ENCODE measurements around the gene MZF1.
"Not testable (repeated sequence)": the region's sequence is repeated elsewhere in the genome, so short reads cannot be mapped to it uniquely, and the experiment has no call there.

MZF1 gene

GRCh38 chr19:58543826-58544590 lies 29.1 kb downstream of the MZF1 start, which contains the start of gene TRIM28:
Gene TRIM28, plus strand, starts transcription at chr19:58544064. Its CDS starts 694 bp downstream, at chr19:58544758.
- FAIRE-seq, result no peak
- DNase-seq (ENCODE audit: low spot score), result peak; percentile 97

- not testable (repeated sequence) for FAIRE-seq; DNase-seq (ENCODE audit: low spot score)
These were observed 30.3 kb downstream of the MZF1 start for GRCh38 chr19:58542641-58543372.

- DNase-seq (ENCODE audit: low spot score); FAIRE-seq: not testable (repeated sequence)
These were observed 34.0 kb downstream of the MZF1 start for GRCh38 chr19:58539169-58539559.

GRCh38 chr19:58538257-58539168 lies 34.6 kb downstream of the MZF1 start:
- no peak for FAIRE-seq
- DNase-seq (ENCODE audit: low spot score), result no peak

GRCh38 chr19:58536852-58537798 lies 36.0 kb downstream of the MZF1 start:
- DNase-seq (ENCODE audit: low spot score) (no peak), FAIRE-seq (no peak)

- DNase-seq (ENCODE audit: low spot score), result no peak
- FAIRE-seq, result no peak
These were observed 37.3 kb downstream of the MZF1 start for GRCh38 chr19:58535857-58536256.

- DNase-seq (ENCODE audit: low spot score), result no peak
- FAIRE-seq, result no peak
These were observed 41.9 kb downstream of the MZF1 start for GRCh38 chr19:58531034-58531840.

- FAIRE-seq, result no peak
- no peak for DNase-seq (ENCODE audit: low spot score)
These were observed 43.7 kb downstream of the MZF1 start for GRCh38 chr19:58529405-58529804.

- DNase-seq (ENCODE audit: low spot score), result no peak
- no peak for FAIRE-seq
These were observed 50.4 kb downstream of the MZF1 start for GRCh38 chr19:58522709-58523108.

- FAIRE-seq, result no peak
- DNase-seq (ENCODE audit: low spot score), result no peak
These were observed 51.5 kb downstream of the MZF1 start for GRCh38 chr19:58521651-58522050.

GRCh38 chr19:58520257-58520599 lies 52.9 kb downstream of the MZF1 start:
- FAIRE-seq (no peak), DNase-seq (ENCODE audit: low spot score) (no peak)

GRCh38 chr19:58519355-58520256 lies 53.5 kb downstream of the MZF1 start, which contains the start of gene ZBTB45:
Gene ZBTB45, minus strand, starts transcription at chr19:58519810. Its CDS starts 2,137 bp downstream, at chr19:58517673.
- no peak for FAIRE-seq
- peak; percentile 77 for DNase-seq (ENCODE audit: low spot score)

GRCh38 chr19:58519087-58519354 lies 54.1 kb downstream of the MZF1 start:
- DNase-seq (ENCODE audit: low spot score) (peak; percentile 64), FAIRE-seq (no peak)

- FAIRE-seq (no peak), DNase-seq (ENCODE audit: low spot score) (no peak)
These were observed 54.7 kb downstream of the MZF1 start for GRCh38 chr19:58518256-58519086.

- FAIRE-seq (no peak), DNase-seq (ENCODE audit: low spot score) (no peak)
These were observed 55.9 kb downstream of the MZF1 start for GRCh38 chr19:58516964-58517833.

- FAIRE-seq, result no peak
- no peak for DNase-seq (ENCODE audit: low spot score)
These were observed 56.8 kb downstream of the MZF1 start for GRCh38 chr19:58516246-58516836.

GRCh38 chr19:58515259-58515658 lies 57.9 kb downstream of the MZF1 start:
- FAIRE-seq (no peak), DNase-seq (ENCODE audit: low spot score) (no peak)

Measured in urothelium cell line (cell line).